T-helper 2 cell treated with Interferon-gamma antibody and Interleukin-4, amounts not matched to agents 100 ng/mL and 5 ng/mL, for 36 hours (primary cell): ENCODE measurements around the gene CASR. TPM values are rescaled to one million over a fixed set of nuclear protein-coding genes. Genes with fewer than 3 reads are reported as not detected.
"Not testable (repeated sequence)": the region's sequence is repeated elsewhere in the genome, so short reads cannot be mapped to it uniquely, and the experiment has no call there.

ENCODE experiments used
- intact Hi-C: fragments of 100-400 bp; cut with micrococcal nuclease; formaldehyde crosslinking; loops from one replicate; pipeline ENCODE4 v1.15.1; 2023
- total RNA-seq: library from RNA; stranded (reverse); gene quantifications from 2 replicates; pipeline ENCODE4 v1.2.3, GENCODE V29; 2022

The CASR gene
- total RNA-seq = 0.02 TPM in 1 of 2 replicates, not detected in the other

DNA sequence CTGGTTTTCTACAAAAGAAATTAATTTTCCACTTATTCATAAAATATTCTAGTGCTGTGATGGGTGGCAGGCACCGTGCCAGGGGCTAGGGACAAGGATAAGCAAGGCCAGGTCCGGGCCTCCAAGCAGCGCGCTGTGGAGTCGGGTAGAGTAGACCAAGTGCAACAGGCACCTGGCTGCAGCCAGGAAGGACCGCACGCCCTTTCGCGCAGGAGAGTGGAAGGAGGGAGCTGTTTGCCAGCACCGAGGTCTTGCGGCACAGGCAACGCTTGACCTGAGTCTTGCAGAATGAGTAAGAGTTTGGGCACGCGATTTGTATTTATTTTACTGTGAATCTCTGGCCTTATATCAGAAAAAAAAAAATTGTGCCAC is at the start of gene CASR:
Gene CASR (plus strand): TSS at position 148 of the 372 bp plus-strand sequence. CDS start 70,522 bp downstream, outside the sequence.
- intact Hi-C loops = no loop called here

GRCh38 chr3:122146466-122146865 is 37.0 kb upstream of the CASR start:
- intact Hi-C loops = no loop called here

- intact Hi-C loops = no loop called here
Measured at GRCh38 chr3:122148941-122149627, 34.4 kb upstream of the CASR start.

DNA sequence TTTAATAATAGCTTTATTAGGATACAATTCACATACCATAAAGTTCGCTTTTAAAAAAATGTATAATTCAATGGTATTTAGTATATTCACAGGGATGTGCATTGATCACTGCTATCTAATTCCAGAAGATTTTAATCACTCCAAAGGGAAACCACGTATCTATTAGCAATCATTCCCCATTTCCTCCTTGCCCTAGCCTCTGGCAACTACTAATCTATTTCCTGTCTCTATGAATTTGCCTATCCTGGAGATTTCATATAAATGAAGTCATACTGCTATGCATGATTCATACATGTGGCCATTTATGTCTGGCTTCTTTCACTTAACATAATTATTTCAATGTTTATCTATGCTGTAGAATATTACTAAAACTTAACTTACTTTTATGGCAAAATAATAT is 32.0 kb upstream of the CASR start:
- intact Hi-C loops = no loop called here

- intact Hi-C loops = not testable (repeated sequence)
Measured at GRCh38 chr3:122164983-122165382, 18.5 kb upstream of the CASR start.

- intact Hi-C loops = no loop called here
Measured at GRCh38 chr3:122167630-122168029, 15.8 kb upstream of the CASR start.

- intact Hi-C loops = no loop called here
Measured at GRCh38 chr3:122168044-122168443, 15.4 kb upstream of the CASR start.

GRCh38 chr3:122169911-122170310 is 13.6 kb upstream of the CASR start:
- intact Hi-C loops = no loop called here

GRCh38 chr3:122171361-122171760 is 12.1 kb upstream of the CASR start:
- intact Hi-C loops = not testable (repeated sequence)

- intact Hi-C loops = no loop called here
Measured at GRCh38 chr3:122178711-122179110, 4.8 kb upstream of the CASR start.

GRCh38 chr3:122183893-122184590 is 574 bp downstream of the CASR start:
- intact Hi-C loops = no loop called here

DNA sequence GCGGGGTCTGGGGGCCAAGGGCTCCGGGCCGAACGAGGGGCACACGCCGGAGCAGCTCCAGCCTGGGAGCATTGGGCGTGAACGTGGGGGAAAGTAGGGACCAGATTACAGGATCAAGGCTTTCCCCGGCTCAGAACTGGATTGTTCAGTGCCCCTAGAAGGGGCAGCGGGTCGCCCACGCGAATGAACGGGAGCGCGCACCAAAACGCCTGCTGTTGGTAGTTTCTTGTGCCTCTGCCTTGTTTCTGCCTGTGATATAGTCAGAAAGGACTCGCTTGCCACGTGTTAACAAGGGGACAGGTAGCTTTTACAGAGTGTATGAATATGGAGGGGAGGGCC is 1.1 kb downstream of the CASR start:
- intact Hi-C loops = no loop called here

DNA sequence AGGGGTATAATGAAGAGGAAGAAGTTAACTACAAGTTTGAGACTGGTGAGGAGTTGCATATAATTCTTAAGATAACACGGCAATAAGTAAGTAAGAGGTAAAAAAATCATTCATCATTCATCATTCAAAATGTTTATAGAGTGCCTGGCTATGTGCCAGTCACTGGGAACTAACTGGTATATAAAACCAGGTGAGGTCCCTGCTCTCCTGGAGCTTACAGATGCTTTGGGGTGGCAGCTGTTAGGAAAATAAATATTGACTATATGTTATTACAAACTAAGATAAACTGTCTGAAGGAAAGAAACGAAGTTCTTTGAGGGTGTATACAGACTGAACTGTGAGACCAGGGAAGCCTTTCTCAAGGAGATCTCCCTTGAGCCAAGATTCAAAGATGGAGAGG is 2.9 kb downstream of the CASR start:
- intact Hi-C loops = no loop called here

DNA sequence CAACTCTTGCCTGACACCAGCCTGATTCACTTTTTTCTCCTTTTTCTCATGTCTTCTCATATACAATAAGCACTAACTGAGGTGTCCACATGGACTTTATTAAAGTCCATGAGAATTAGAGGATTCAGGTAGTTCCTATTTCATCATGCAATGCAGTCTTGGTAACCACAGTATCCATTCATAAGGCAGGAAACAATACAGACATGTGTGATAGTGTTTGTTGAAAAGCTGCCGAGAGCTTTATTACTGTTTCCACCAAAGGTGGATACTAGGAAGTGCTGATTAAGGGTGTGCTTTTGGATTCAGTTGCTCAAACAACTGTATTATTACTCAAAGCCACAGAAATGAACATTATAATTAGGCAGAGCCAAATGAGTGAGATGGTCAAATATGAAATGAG is 5.3 kb downstream of the CASR start:
- intact Hi-C loops = no loop called here

- intact Hi-C loops = no loop called here
Measured at GRCh38 chr3:122189357-122189756, 5.9 kb downstream of the CASR start.

GRCh38 chr3:122190525-122190924 is 7.1 kb downstream of the CASR start:
- intact Hi-C loops = no loop called here

GRCh38 chr3:122198966-122199365 is 15.5 kb downstream of the CASR start:
- intact Hi-C loops = no loop called here

DNA sequence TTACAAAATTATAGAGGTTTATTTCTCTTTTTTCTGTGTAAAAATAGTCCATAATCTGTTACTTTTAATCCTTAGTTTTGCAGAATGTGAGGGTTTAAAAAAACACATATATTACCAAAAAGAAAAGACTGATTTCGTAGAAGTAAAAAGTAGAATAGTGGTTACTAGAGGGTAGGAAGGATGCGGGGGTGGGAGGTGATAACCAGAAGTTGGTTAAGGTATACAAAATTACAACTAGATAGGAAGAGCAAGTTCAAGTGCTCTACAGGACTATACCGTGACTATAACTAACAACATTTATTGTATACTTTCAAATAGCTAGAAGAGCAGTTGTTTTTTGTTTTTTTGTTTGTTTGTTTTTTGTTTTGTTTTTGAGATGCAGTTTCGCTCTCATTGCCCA is 16.1 kb downstream of the CASR start:
- intact Hi-C loops = no loop called here

GRCh38 chr3:122200661-122201060 is 17.2 kb downstream of the CASR start:
- intact Hi-C loops = no loop called here

GRCh38 chr3:122201476-122201875 is 18.0 kb downstream of the CASR start:
- intact Hi-C loops = not testable (repeated sequence)

DNA sequence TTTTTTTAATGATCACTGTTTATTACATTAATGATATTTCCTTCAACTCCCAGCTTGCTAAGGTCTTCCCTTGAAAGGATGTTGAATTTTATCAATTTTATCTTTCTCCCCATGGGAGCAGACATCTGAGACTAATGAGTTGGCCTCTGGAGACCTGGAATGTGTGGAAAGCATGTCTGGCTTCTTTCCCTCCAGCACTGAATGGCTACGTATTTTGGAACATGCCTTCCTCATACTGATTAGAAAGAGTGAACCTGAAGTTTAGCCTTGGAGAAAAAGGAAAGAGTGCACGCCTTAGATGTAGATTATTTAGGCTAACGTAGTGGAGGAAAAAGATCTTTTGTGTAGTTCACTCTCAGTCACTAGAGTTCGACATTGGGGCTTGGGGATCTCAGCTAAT is 25.1 kb downstream of the CASR start:
- intact Hi-C loops = no loop called here

- intact Hi-C loops = no loop called here
Measured at GRCh38 chr3:122213650-122214049, 30.2 kb downstream of the CASR start.

GRCh38 chr3:122214711-122215110 is 31.2 kb downstream of the CASR start:
- intact Hi-C loops = no loop called here
